HEK293 (cell line): Measurements from ENCODE around the gene WDR76.

Source experiments
- CTCF ChIA-PET: fragments of 350-600 bp; formaldehyde crosslinking; extraction: SDS; loops from one replicate; lab custom pipeline; 2021; ENCODE audit warnings: antibody characterized with exemption; lab: Yijun Ruan, JAX
- POLR2A ChIA-PET: fragments of 300-600 bp; formaldehyde crosslinking; extraction: SDS; loops from one replicate; lab custom pipeline; 2020; ENCODE audit warnings: antibody characterized with exemption, inconsistent platforms; lab: Yijun Ruan, JAX
- H3K27ac ChIP-seq: fragments of 200-500 bp; sonication (Bioruptor generic); 2 replicates; pipeline ENCODE4 v1.5.1; 2014; ENCODE audit warnings: low read depth, low read length, control low read depth, inconsistent platforms; ENCODE audit errors: extremely low read depth
- H3K36me3 ChIP-seq, 2 experiments: fragments of 200-500 bp in 1 of 2; sonication (Bioruptor generic) in 1 of 2; 1 replicate in 1 of 2; 2 replicates in 1 of 2; pipeline ENCODE4 v1.5.1; 2014 to 2017; ENCODE audit warnings: inconsistent platforms in 2 of 2, low read length in 2 of 2; ENCODE audit not compliant: control insufficient read depth in 2 of 2, insufficient read depth in 1 of 2
- H3K4me1 ChIP-seq: fragments of 200-500 bp; sonication (Bioruptor generic); 2 replicates; pipeline ENCODE4 v1.5.1; 2014; ENCODE audit warnings: mild to moderate bottlenecking, low read length, inconsistent platforms; ENCODE audit not compliant: control insufficient read depth, insufficient read depth
- H3K4me3 ChIP-seq: 2 replicates; pipeline ENCODE4 v1.5.1; 2011; ENCODE audit warnings: low read depth, mild to moderate bottlenecking, control low read depth, low read length, moderate library complexity
- H3K9me3 ChIP-seq: fragments of 200-500 bp; sonication (Bioruptor generic); 2 replicates; pipeline ENCODE4 v1.5.1; 2014; ENCODE audit warnings: low read depth, low read length, inconsistent platforms; ENCODE audit not compliant: control insufficient read depth, insufficient read depth
- ATF2 ChIP-seq: fragments of 450-650 bp; formaldehyde crosslinking; IDR thresholded peaks from 2 replicates; pipeline ENCODE4 v1.5.1; 2016; ENCODE audit warnings: missing biosample characterization, missing genetic modification characterization, low read depth
- BCL11B ChIP-seq: fragments of 450-650 bp; formaldehyde crosslinking; IDR thresholded peaks from 2 replicates; pipeline ENCODE4 v1.5.1; 2016; ENCODE audit warnings: low read depth, missing biosample characterization, missing genetic modification characterization
- HOXD13 ChIP-seq: sonication (generic); formaldehyde crosslinking; IDR thresholded peaks from 2 replicates; pipeline ENCODE4 v1.8.0; 2022; ENCODE audit warnings: missing genetic modification reagents, borderline replicate concordance
- KLF10 ChIP-seq: fragments of 450-650 bp; IDR thresholded peaks from 2 replicates; pipeline ENCODE4 v1.5.1; 2018; ENCODE audit warnings: missing biosample characterization, mild to moderate bottlenecking, missing genetic modification characterization
- SCRT1 ChIP-seq: fragments of 450-650 bp; formaldehyde crosslinking; IDR thresholded peaks from 2 replicates; pipeline ENCODE4 v1.5.1; 2016; ENCODE audit warnings: missing biosample characterization, missing genetic modification characterization, borderline replicate concordance
- TRIM28 ChIP-seq: IDR thresholded peaks from 2 replicates; pipeline ENCODE4 v1.6.1; 2011; ENCODE audit warnings: low read length, control low read depth, borderline replicate concordance
- YY2 ChIP-seq: fragments of 450-650 bp; formaldehyde crosslinking; IDR thresholded peaks from 2 replicates; pipeline ENCODE4 v1.5.1; 2016; ENCODE audit warnings: missing biosample characterization, missing genetic modification characterization
- ZBTB10 ChIP-seq: fragments of 450-650 bp; formaldehyde crosslinking; IDR thresholded peaks from 2 replicates; pipeline ENCODE4 v1.5.1; 2016; ENCODE audit warnings: missing biosample characterization, missing genetic modification characterization
- ZBTB26 ChIP-seq: fragments of 450-650 bp; formaldehyde crosslinking; optimal IDR thresholded peaks from 2 replicates; pipeline ENCODE3; 2016; ENCODE audit warnings: missing biosample characterization, mild to moderate bottlenecking, missing genetic modification characterization
- ZBTB44 ChIP-seq: fragments of 450-650 bp; IDR thresholded peaks from 2 replicates; pipeline ENCODE4 v1.5.1; 2018; ENCODE audit warnings: missing biosample characterization, mild to moderate bottlenecking, missing genetic modification characterization
- ZNF140 ChIP-seq: fragments of 450-650 bp; formaldehyde crosslinking; IDR thresholded peaks from 2 replicates; pipeline ENCODE4 v1.5.1; 2016; ENCODE audit warnings: missing biosample characterization, missing genetic modification characterization
- ZNF169 ChIP-seq: fragments of 450-650 bp; formaldehyde crosslinking; IDR thresholded peaks from 2 replicates; pipeline ENCODE4 v1.5.1; 2016; ENCODE audit warnings: missing biosample characterization, missing genetic modification characterization
- ZNF280C ChIP-seq: fragments of 450-650 bp; formaldehyde crosslinking; IDR thresholded peaks from 2 replicates; pipeline ENCODE4 v1.5.1; 2016; ENCODE audit warnings: missing biosample characterization, missing genetic modification characterization
- ZNF350 ChIP-seq: fragments of 450-650 bp; formaldehyde crosslinking; IDR thresholded peaks from 2 replicates; pipeline ENCODE4 v1.5.0; 2017; ENCODE audit warnings: missing biosample characterization, mild to moderate bottlenecking, missing genetic modification characterization
- ZNF354C ChIP-seq: fragments of 450-650 bp; formaldehyde crosslinking; IDR thresholded peaks from 2 replicates; pipeline ENCODE4 v1.5.1; 2016; ENCODE audit warnings: missing biosample characterization, missing genetic modification characterization, low read depth, borderline replicate concordance
- ZNF426 ChIP-seq: fragments of 450-650 bp; formaldehyde crosslinking; IDR thresholded peaks from 2 replicates; pipeline ENCODE4 v1.5.1; 2017; ENCODE audit warnings: missing biosample characterization, missing genetic modification characterization, mild to moderate bottlenecking, inconsistent platforms, moderate library complexity
- ZNF530 ChIP-seq: fragments of 450-650 bp; formaldehyde crosslinking; IDR thresholded peaks from 2 replicates; pipeline ENCODE4 v1.5.1; 2016; ENCODE audit warnings: low read depth, missing biosample characterization, missing genetic modification characterization
- ZNF596 ChIP-seq: fragments of 450-650 bp; IDR thresholded peaks from 2 replicates; pipeline ENCODE4 v1.5.0; 2018; ENCODE audit warnings: missing biosample characterization, mild to moderate bottlenecking, missing genetic modification characterization, moderate library complexity
- ZNF623 ChIP-seq: fragments of 450-650 bp; formaldehyde crosslinking; IDR thresholded peaks from 2 replicates; pipeline ENCODE4 v1.5.1; 2016; ENCODE audit warnings: missing biosample characterization, missing genetic modification characterization
- ZNF843 ChIP-seq: fragments of 450-650 bp; formaldehyde crosslinking; IDR thresholded peaks from 2 replicates; pipeline ENCODE4 v1.5.1; 2016; ENCODE audit warnings: missing biosample characterization, missing genetic modification characterization

WDR76 gene

GRCh38 chr15:43899928-43900327 lies 73.1 kb downstream of the WDR76 start:
- ChIA-PET POLR2A (no interaction called here), CTCF (no interaction called here)
- no peaks in the 10 kb centered on the region for H3K4me1 ChIP-seq
- H3K27ac ChIP-seq: no peak overlapping the region
- peaks cover 0 to 5% of the 10 kb centered on the region in 2 experiments; a peak in 2 of 3 replicates for H3K36me3 ChIP-seq
- TF ChIP-seq KLF10 (tag by site-specific recombination) (no peak), TRIM28 (no peak), YY2 (tag by site-specific recombination) (no peak), ZNF843 (tag by site-specific recombination) (no peak), ZNF530 (tag by site-specific recombination) (no peak)
- H3K4me3 ChIP-seq: no peak overlapping the region
- H3K9me3 ChIP-seq: no peaks in the 10 kb centered on the region

- CTCF ChIA-PET: interaction anchor here (0.7 kb wide), 1 partner anchor 20 kb away, joined by 4 read pairs; no protein-coding TSS in a partner anchor
- peaks cover 0 to 6% of the 10 kb centered on the region in 2 experiments; a peak in 2 of 3 replicates for H3K36me3 ChIP-seq
- no peak overlapping the region for H3K27ac ChIP-seq
- no peak overlapping the region for H3K4me3 ChIP-seq
- no peaks in the 10 kb centered on the region for H3K4me1 ChIP-seq
- POLR2A ChIA-PET: no interaction called here
- no peak for TF ChIP-seq ZNF140
- TF ChIP-seq ZNF280C (tag by site-specific recombination): no peak
- no peak for TF ChIP-seq ZBTB26 (tag by site-specific recombination)
- no peak for TF ChIP-seq ZNF169 (tag by site-specific recombination)
- no peak for TF ChIP-seq ZBTB10 (tag by site-specific recombination)
- no peak for TF ChIP-seq SCRT1 (tag by site-specific recombination)
- no peak for TF ChIP-seq ZBTB44 (tag by site-specific recombination)
- TF ChIP-seq ZNF426 (tag by site-specific recombination): no peak
- no peak for TF ChIP-seq ZNF623
- TF ChIP-seq BCL11B (tag by site-specific recombination): no peak
- no peak for TF ChIP-seq ZNF596 (tag by site-specific recombination)
- TF ChIP-seq ZNF350 (tag by site-specific recombination): no peak
- TF ChIP-seq ZNF354C (tag by site-specific recombination): no peak
- TF ChIP-seq HOXD13 (CRISPR knock-in tag): no peak
- TF ChIP-seq ATF2 (tag by site-specific recombination): no peak
- H3K9me3 ChIP-seq: no peaks in the 10 kb centered on the region
Observed at GRCh38 chr15:43900996-43901395, 74.2 kb downstream of the WDR76 start.
